Measurements from ENCODE around the gene PRDM16.

GRCh38 chr1:3092530-3092929 lies 23.5 kb downstream of the PRDM16 start:
- no peak for TF ChIP-seq CTCF (IDR thresholded peaks at IDR 0.05)
- TF ChIP-seq POLR2AphosphoS5 (IDR thresholded peaks at IDR 0.05) = no peak
- TF ChIP-seq POLR2A (IDR thresholded peaks at IDR 0.05) = no peak
